ENCODE data around the gene INTS7. TPM values are rescaled to one million over a fixed set of nuclear protein-coding genes. Genes with fewer than 3 reads are reported as not detected.
"Not testable (repeated sequence)": the region's sequence is repeated elsewhere in the genome, so short reads cannot be mapped to it uniquely, and the experiment has no call there.

Gene INTS7
- total and polyA plus RNA-seq, 9 of the 15 experiments (the other 6 are each of a cell fraction or from before 2014, with no cell fraction given) = 27.3 to 68.4 (median 40.4) TPM

GRCh38 chr1:212002536-212002935 lies 32.8 kb downstream of the INTS7 start:
- TF ChIP-seq, protein P1, sequence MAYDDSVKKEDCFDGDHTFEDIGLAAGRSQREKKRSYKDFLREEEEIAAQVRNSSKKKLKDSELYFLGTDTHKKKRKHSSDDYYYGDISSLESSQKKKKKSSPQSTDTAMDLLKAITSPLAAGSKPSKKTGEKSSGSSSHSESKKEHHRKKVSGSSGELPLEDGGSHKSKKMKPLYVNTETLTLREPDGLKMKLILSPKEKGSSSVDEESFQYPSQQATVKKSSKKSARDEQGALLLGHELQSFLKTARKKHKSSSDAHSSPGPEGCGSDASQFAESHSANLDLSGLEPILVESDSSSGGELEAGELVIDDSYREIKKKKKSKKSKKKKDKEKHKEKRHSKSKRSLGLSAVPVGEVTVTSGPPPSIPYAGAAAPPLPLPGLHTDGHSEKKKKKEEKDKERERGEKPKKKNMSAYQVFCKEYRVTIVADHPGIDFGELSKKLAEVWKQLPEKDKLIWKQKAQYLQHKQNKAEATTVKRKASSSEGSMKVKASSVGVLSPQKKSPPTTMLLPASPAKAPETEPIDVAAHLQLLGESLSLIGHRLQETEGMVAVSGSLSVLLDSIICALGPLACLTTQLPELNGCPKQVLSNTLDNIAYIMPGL (CRISPR knock-in tag; IDR thresholded peaks at IDR 0.05) = no peak
- no peak for TF ChIP-seq MAFK (IDR thresholded peaks at IDR 0.05; ENCODE audit: low read length)
- no peak for TF ChIP-seq ZMIZ1 (IDR thresholded peaks at IDR 0.05; ENCODE audit: low read depth in 2 of 2, low read length in 2 of 2)
- TF ChIP-seq NONO (IDR thresholded peaks at IDR 0.05; ENCODE audit: low read depth in 2 of 2, low read length in 1 of 2) = no peak
- intact Hi-C loops (cut with micrococcal nuclease) = no loop called here
- peaks cover 63% of the 10 kb centered on the region for H3K36me3 ChIP-seq (ENCODE audit: control insufficient read depth, insufficient read depth, low read length)
- 90% methylated on average over 3 of the region's 3 CpGs for WGBS (ENCODE audit: insufficient coverage, low coverage, missing lambda C conversion rate)
- H3K9ac ChIP-seq (ENCODE audit: insufficient read depth in 1 of 2, low read depth in 2 of 2, low read length in 2 of 2) = no peak overlapping the region
- H4K20me1 ChIP-seq (replicated peaks; ENCODE audit: control insufficient read depth, insufficient read depth, low read length) = no peaks in the 10 kb centered on the region
- ATAC-seq = no peak
- TSS peak; percentile 9 for BruUV-seq (replicated peaks)
- H3K27me3 ChIP-seq (ENCODE audit: control insufficient read depth in 2 of 2, insufficient read depth in 2 of 2, low read length in 2 of 2) = no peaks in the 10 kb centered on the region
- no peak overlapping the region for H3K27ac ChIP-seq (ENCODE audit: extremely low read depth, low read depth, low read length)
- H3K4me1 ChIP-seq (replicated peaks in 1 of 2; ENCODE audit: control insufficient read depth in 2 of 2, insufficient read depth in 2 of 2, low read length in 2 of 2) = no peaks in the 10 kb centered on the region; a peak in 1 of 5 replicates
- CTCF ChIA-PET (ENCODE audit: low intra/inter-chr PET ratio) = no interaction called here
- H2AFZ ChIP-seq (ENCODE audit: low read depth, low read length) = no peak overlapping the region
- DNase-seq (ENCODE audit: extremely low read depth in 1 of 4, low spot score in 3 of 4) = no peak
- no peak for FAIRE-seq
- in situ Hi-C loops (cut with MboI) = no loop called here
- H3K9me1 ChIP-seq (ENCODE audit: control insufficient read depth, insufficient read depth, low read length) = no peaks in the 10 kb centered on the region
- no peak overlapping the region for H3K4me2 ChIP-seq (ENCODE audit: insufficient read depth, low read length)
- H3K4me3 ChIP-seq = no peak overlapping the region
- POLR2A ChIA-PET = no interaction called here
- H3K79me2 ChIP-seq (ENCODE audit: control insufficient read depth, insufficient read depth, low read length) = no peaks in the 10 kb centered on the region
- no peaks in the 10 kb centered on the region for H3K9me3 ChIP-seq (replicated peaks; ENCODE audit: control insufficient read depth, insufficient read depth, low read depth, low read length)

DNA sequence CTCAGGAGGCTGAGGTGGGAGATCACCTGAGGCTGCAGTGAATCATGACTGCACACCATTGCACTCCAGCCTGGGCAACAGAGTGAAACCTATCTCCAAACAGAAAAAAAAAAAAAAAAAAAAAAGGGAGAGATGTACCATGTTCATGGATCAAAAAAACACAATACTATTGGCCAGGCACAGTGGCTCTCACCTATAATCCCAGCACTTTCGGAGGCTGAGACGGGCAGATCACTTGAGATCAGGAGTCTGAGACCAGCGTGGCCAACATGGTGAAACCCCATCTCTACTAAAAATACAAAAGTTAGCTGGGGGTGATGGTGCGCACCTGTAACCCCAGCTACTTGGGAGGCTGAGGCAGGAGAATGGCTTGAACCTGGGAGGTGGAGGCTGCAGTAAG lies 37.9 kb downstream of the INTS7 start:
- CTCF ChIA-PET (ENCODE audit: low intra/inter-chr PET ratio); H4K20me1 ChIP-seq (replicated peaks; ENCODE audit: control insufficient read depth, insufficient read depth, low read length); H3K27ac ChIP-seq (ENCODE audit: extremely low read depth, low read depth, low read length); H3K9ac ChIP-seq (ENCODE audit: insufficient read depth in 1 of 2, low read depth in 2 of 2, low read length in 2 of 2); H2AFZ ChIP-seq (ENCODE audit: low read depth, low read length); H3K4me1 ChIP-seq (replicated peaks in 1 of 2; ENCODE audit: control insufficient read depth in 2 of 2, insufficient read depth in 2 of 2, low read length in 2 of 2); H3K9me3 ChIP-seq (replicated peaks; ENCODE audit: control insufficient read depth, insufficient read depth, low read depth, low read length); H3K79me2 ChIP-seq (ENCODE audit: control insufficient read depth, insufficient read depth, low read length); H3K4me3 ChIP-seq; in situ Hi-C loops (cut with MboI); FAIRE-seq; intact Hi-C loops (cut with micrococcal nuclease); ATAC-seq; H3K27me3 ChIP-seq (ENCODE audit: control insufficient read depth in 2 of 2, insufficient read depth in 2 of 2, low read length in 2 of 2); H3K9me1 ChIP-seq (ENCODE audit: control insufficient read depth, insufficient read depth, low read length); DNase-seq (ENCODE audit: extremely low read depth in 1 of 4, low spot score in 3 of 4); H3K4me2 ChIP-seq (ENCODE audit: insufficient read depth, low read length); BruUV-seq (replicated peaks): not testable (repeated sequence)
- POLR2A ChIA-PET = interaction anchor here (0.5 kb wide), 1 partner anchor 24 kb away, joined by 3 read pairs; no protein-coding TSS in a partner anchor
- H3K36me3 ChIP-seq (ENCODE audit: control insufficient read depth, insufficient read depth, low read length) = peaks cover 44% of the 10 kb centered on the region
- WGBS (ENCODE audit: insufficient coverage, low coverage, missing lambda C conversion rate) = 97% methylated on average over 4 of the region's 4 CpGs

Measured in K562 (cell line).